A673 (cell line): ENCODE results near the gene TMPRSS7. TPM values are rescaled to one million over a fixed set of nuclear protein-coding genes. Genes with fewer than 3 reads are reported as not detected.

ENCODE experiments used
- BruUV-seq: library from RNA; stranded (reverse); fragments of 400-500 nt; replicated peaks from 2 replicates; lab custom pipeline; 2021; lab: Mats Ljungman, UMichigan
- CTCF ChIA-PET: fragments of 300-600 bp; sonication (Branson Sonifier 250); formaldehyde crosslinking; loops from one replicate; lab custom pipeline; 2022; ENCODE audit warnings: antibody characterized with exemption; lab: Charles Lee
- POLR2A ChIA-PET: fragments of 300-600 bp; sonication (Branson Sonifier 250); formaldehyde crosslinking; loops from one replicate; lab custom pipeline; 2022; ENCODE audit warnings: antibody characterized with exemption; ENCODE audit not compliant: low non-redundant PET; lab: Charles Lee
- DNase-seq: peaks from one replicate; pipeline ENCODE4 v3.0.0-alpha.2; 2015; ENCODE audit warnings: low spot score
- H3K27ac ChIP-seq: fragments of 200-600 bp; sonication (generic); 2 replicates; pipeline ENCODE4 v1.5.1; 2016; ENCODE audit warnings: mixed run types, low read depth, mild to moderate bottlenecking, mixed read lengths, antibody characterized with exemption, low read length; ENCODE audit not compliant: poor library complexity, severe bottlenecking
- H3K27me3 ChIP-seq: fragments of 200-600 bp; sonication (generic); replicated peaks from 2 replicates; pipeline ENCODE4 v1.6.1; 2017; ENCODE audit warnings: mixed run types, low read depth, mild to moderate bottlenecking, mixed read lengths, antibody characterized with exemption, low read length; ENCODE audit not compliant: insufficient read depth, poor library complexity
- H3K36me3 ChIP-seq: fragments of 200-600 bp; sonication (generic); 2 replicates; pipeline ENCODE4 v1.6.1; 2016; ENCODE audit warnings: mixed run types, mild to moderate bottlenecking, mixed read lengths, antibody characterized with exemption, low read length; ENCODE audit not compliant: insufficient read depth, poor library complexity, severe bottlenecking
- H3K4me1 ChIP-seq: fragments of 200-600 bp; sonication (generic); 2 replicates; pipeline ENCODE4 v1.6.1; 2017; ENCODE audit warnings: mixed run types, mild to moderate bottlenecking, mixed read lengths, antibody characterized with exemption, low read length; ENCODE audit not compliant: insufficient read depth, poor library complexity, severe bottlenecking
- H3K4me3 ChIP-seq: fragments of 200-600 bp; sonication (generic); 2 replicates; pipeline ENCODE4 v1.5.1; 2016; ENCODE audit warnings: low read depth, mixed run types, mild to moderate bottlenecking, mixed read lengths, low read length; ENCODE audit not compliant: poor library complexity, severe bottlenecking
- H3K9me3 ChIP-seq: fragments of 200-600 bp; sonication (generic); 2 replicates; pipeline ENCODE4 v1.6.1; 2016; ENCODE audit warnings: mixed run types, low read depth, mild to moderate bottlenecking, mixed read lengths, antibody characterized with exemption, low read length; ENCODE audit not compliant: poor library complexity, severe bottlenecking
- EZH2 ChIP-seq: fragments of 200-600 bp; sonication (generic); IDR thresholded peaks from 2 replicates; pipeline ENCODE4 v1.6.1; 2017; ENCODE audit warnings: borderline replicate concordance, low read depth, mild to moderate bottlenecking, mixed read lengths, antibody characterized with exemption, low read length; ENCODE audit not compliant: poor library complexity, severe bottlenecking
- intact Hi-C: fragments of 100-400 bp; cut with micrococcal nuclease; formaldehyde crosslinking; loops from one replicate; pipeline ENCODE4 v1.10.0; 2022; ENCODE audit not compliant: unreplicated experiment
- total RNA-seq: library from RNA; stranded (reverse); gene quantifications from 2 replicates; pipeline ENCODE4 v1.2.3, GENCODE V29; 2021
- TF ChIP-seq, protein P1 (sequence below): fragments of 300-800, 200-600 bp; sonication (generic); conservative IDR thresholded peaks from 2 replicates; pipeline ENCODE4 v1.5.1; 2017; ENCODE audit warnings: low read depth, mild to moderate bottlenecking, antibody characterized with exemption, low read length, moderate library complexity, mixed read lengths

The TMPRSS7 gene
- total RNA-seq, 1 experiment from 2014 or later, result not detected

GRCh38 chr3:112121577-112122547 lies 87.3 kb downstream of the TMPRSS7 start:
- TF ChIP-seq EZH2, result no peak
- TF ChIP-seq, protein P1, sequence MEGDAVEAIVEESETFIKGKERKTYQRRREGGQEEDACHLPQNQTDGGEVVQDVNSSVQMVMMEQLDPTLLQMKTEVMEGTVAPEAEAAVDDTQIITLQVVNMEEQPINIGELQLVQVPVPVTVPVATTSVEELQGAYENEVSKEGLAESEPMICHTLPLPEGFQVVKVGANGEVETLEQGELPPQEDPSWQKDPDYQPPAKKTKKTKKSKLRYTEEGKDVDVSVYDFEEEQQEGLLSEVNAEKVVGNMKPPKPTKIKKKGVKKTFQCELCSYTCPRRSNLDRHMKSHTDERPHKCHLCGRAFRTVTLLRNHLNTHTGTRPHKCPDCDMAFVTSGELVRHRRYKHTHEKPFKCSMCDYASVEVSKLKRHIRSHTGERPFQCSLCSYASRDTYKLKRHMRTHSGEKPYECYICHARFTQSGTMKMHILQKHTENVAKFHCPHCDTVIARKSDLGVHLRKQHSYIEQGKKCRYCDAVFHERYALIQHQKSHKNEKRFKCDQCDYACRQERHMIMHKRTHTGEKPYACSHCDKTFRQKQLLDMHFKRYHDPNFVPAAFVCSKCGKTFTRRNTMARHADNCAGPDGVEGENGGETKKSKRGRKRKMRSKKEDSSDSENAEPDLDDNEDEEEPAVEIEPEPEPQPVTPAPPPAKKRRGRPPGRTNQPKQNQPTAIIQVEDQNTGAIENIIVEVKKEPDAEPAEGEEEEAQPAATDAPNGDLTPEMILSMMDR, result no peak
- ChIA-PET CTCF (no interaction called here), POLR2A (interaction anchor here (0.5 kb wide), 1 partner anchor 9 kb away, joined by 3 read pairs; no protein-coding TSS in a partner anchor)
- H3K9me3 ChIP-seq, result no peaks in the 10 kb centered on the region
- no peaks in the 10 kb centered on the region for H3K36me3 ChIP-seq
- no peaks in the 10 kb centered on the region for H3K4me1 ChIP-seq
- no peak overlapping the region for H3K4me3 ChIP-seq
- intact Hi-C loops, result no loop called here
- no TSS peak for BruUV-seq
- H3K27me3 ChIP-seq, result no peaks in the 10 kb centered on the region
- no peak overlapping the region for H3K27ac ChIP-seq
- DNase-seq, result no peak

GRCh38 chr3:112122870-112123269 lies 88.3 kb downstream of the TMPRSS7 start:
- Histone ChIP-seq H3K27ac (no peak overlapping the region), H3K36me3 (no peaks in the 10 kb centered on the region), H3K4me3 (no peak overlapping the region), H3K9me3 (no peaks in the 10 kb centered on the region), H3K4me1 (no peaks in the 10 kb centered on the region), H3K27me3 (no peaks in the 10 kb centered on the region)
- CTCF ChIA-PET, result no interaction called here
- no TSS peak for BruUV-seq
- no peak for TF ChIP-seq EZH2
- TF ChIP-seq, protein P1, result no peak
- DNase-seq, result no peak
- POLR2A ChIA-PET, result no interaction called here
- intact Hi-C loops, result no loop called here

DNA sequence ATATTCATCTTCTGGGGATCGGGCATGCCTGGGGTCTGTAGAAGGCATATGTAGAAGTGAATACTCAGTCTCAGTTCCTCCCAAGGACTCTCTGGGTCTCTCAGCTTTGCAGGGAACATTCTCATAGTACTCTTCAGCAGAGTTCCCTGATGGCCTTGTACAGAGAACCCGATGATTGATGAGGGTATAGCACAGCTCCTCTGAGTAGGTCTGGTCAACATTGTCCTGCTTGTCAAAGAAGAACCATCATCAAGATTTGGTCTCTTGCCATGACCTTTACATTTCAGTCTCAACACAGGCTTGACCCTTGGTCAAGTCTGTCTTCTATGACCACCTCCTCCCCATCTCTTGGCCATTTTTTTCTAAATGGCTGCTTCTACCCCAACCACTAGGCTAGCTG lies 89.0 kb downstream of the TMPRSS7 start:
- TF ChIP-seq, protein P1, result no peak
- no peak for TF ChIP-seq EZH2
- CTCF ChIA-PET, result no interaction called here
- intact Hi-C loops, result no loop called here
- no peak for DNase-seq
- no peaks in the 10 kb centered on the region for H3K36me3 ChIP-seq
- POLR2A ChIA-PET, result no interaction called here
- no peak overlapping the region for H3K27ac ChIP-seq
- H3K9me3 ChIP-seq, result no peaks in the 10 kb centered on the region
- BruUV-seq, result no TSS peak
- H3K27me3 ChIP-seq, result no peaks in the 10 kb centered on the region
- no peak overlapping the region for H3K4me3 ChIP-seq
- no peaks in the 10 kb centered on the region for H3K4me1 ChIP-seq
